Measurements from ENCODE around the gene GRM7.

- TF ChIP-seq ZBTB7A (tag by site-specific recombination; IDR thresholded peaks at IDR 0.05; ENCODE audit: low read depth) (no peak), HOXA7 (CRISPR knock-in tag; IDR thresholded peaks at IDR 0.05; ENCODE audit: borderline replicate concordance) (no peak), ZNF146 (tag by site-specific recombination; IDR thresholded peaks at IDR 0.05) (no peak), GLI2 (tag by site-specific recombination; IDR thresholded peaks at IDR 0.05; ENCODE audit: borderline replicate concordance, low read depth) (no peak), SALL2 (tag by site-specific recombination; IDR thresholded peaks at IDR 0.05; ENCODE audit: borderline replicate concordance) (no peak)
These were observed 797.4 kb downstream of the GRM7 start for GRCh38 chr3:7658294-7658693.
